Hypothalamus (tissue), 51 donors: Measurements from ENCODE around the gene TSPAN6.
A peak's percentile ranks its signal among the peaks of the same experiment; 100 is the strongest.

ENCODE experiments used
- DNase-seq, 51 donors: peaks; one replicate each; lab custom pipeline; 2025; lab: John Stamatoyannopoulos, UW

The TSPAN6 gene

DNA sequence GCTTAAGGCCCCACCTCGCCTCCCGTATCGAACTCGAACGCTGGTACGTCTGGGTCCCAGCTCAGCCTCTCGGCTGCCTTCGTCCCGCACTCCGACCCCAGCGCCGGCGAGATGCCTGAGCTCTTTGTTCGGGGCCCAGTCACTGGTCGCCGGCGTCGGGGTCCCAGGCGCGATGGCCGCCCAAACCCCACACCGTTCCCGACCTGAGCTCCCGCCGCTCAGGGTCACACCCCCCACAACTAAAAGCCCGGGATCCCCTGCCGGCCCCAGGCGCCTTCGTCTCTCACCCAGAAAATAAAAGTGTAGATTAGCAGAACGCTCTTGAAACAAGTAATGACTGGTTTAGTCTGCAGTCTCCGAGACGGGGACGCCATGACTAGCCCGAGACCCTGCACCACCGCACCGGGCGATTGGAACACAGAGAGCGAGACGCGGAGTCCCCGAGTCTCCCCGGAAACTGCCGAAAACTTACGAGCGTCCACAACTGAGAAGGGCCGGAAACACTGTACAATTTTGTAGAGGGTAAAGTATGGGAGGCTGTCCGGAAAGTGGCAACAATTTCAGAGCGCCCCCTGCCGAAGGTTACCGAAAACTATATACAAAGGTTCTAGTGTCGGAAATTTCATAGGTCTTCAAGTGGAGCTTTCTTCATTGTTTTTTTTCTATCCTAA, at the start of gene TSPAN6:
Gene TSPAN6 (minus strand): TSS at position 486 of the 671 bp plus-strand sequence. CDS start 112 bp downstream, at position 374.
- DNase-seq, result peak in 49 of 51 donors; percentile 0 to 65 (median 30)

GRCh38 chrX:100685997-100686305, 49.3 kb upstream of the TSPAN6 start:
- DNase-seq, result no peak

GRCh38 chrX:100685284-100685996, 48.8 kb upstream of the TSPAN6 start:
- peak in 43 of 51 donors; percentile 0 to 71 (median 13) for DNase-seq

DNA sequence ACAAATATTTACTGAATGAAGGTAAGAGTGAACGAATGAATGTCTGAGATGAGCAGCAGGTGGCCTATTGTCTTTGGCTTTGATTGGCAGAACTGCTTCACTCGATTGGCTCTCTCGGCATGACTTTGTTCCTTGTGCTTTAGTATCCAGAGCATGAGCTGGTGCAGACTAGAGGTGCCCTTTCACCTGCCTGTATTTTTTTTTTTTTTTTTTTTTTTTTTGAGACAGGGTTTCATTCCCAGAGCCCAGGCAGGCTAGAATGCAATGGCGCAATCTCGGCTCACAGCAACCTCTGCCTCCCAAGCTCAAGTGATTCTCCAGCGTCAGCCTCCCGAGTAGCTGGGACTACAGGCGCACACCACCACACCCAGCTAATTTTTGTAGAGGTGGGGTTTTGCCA, 46.3 kb upstream of the TSPAN6 start:
- DNase-seq, result no peak

DNA sequence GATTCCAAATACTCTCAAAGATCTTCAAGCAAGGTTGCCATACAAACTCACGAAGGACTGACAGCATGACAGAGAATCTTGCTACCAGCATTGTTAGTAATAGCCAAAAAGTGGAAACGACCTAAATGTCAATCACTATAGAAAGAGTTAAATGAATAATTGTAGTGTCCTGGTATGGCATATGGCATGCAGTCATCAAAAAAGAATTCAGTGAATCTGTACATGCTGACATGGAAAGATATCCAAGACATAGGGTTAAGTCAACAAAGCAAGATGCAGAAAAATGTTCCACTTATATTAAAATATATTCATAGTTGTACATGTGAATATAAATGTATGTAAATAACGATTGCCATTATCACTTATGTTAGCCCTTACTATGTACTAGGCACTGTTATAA, 45.0 kb upstream of the TSPAN6 start:
- no peak for DNase-seq

DNA sequence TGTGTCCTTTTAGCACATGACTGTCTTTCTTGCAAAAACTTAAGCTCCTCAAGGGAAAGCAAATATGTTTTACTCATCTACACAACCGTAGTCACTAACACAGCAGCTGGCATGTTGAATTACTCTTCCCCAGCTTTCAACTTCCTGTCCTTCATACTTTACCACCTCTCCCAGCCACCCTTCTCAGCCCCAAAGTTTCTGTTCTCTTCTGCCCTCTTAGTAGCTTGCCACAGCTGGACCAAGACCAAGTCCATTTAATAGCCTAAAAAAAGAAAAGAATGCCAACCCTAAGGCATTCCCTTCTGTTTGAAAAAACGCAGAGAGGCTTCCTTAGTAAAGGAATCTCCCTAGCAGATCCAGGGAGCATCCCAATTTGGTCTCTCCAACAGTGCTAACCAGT, 44.1 kb upstream of the TSPAN6 start:
- DNase-seq, result no peak

GRCh38 chrX:100677611-100678181, 41.1 kb upstream of the TSPAN6 start:
- DNase-seq, result no peak

DNA sequence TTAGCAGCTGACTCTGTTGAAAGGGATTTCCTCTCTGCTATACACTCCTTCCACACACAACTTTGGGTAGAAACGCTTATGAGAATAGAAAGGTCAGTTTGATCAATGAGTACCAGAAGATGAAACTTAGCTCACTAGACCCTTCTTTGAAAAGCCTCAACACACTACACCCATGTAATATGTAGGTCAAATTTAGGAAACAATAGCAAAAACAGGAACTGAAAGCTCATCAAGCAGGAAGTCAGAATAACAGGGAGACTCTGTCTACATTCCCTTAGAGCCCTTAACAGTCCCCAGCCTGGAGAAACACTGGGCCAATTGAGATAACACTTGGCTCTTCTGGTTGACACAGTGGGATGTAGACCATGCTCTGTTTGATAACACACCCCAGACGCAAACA, 38.1 kb upstream of the TSPAN6 start:
- no peak for DNase-seq

- no peak for DNase-seq
These were observed 36.9 kb upstream of the TSPAN6 start for GRCh38 chrX:100673397-100673953.

- no peak for DNase-seq
These were observed 36.4 kb upstream of the TSPAN6 start for GRCh38 chrX:100672966-100673365.

DNA sequence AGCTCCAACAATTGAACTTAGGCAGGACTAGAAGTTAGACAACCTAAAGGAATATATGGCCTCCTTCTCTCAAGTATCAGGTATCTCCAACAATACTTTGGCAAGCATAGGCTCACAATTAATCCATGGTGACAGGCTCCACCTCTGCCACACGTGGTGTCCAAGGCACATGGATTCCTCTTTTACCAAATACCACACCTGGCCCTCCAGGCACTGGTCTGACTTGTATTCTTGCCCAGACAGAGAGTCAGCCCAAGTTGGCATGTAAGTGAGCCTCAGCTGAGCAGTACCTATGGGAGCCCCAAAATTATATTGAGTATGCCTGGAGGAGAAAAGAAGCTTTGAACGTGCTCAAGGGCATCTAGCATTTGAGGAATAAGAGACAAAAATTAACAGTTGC, 27.0 kb upstream of the TSPAN6 start:
- no peak for DNase-seq

DNA sequence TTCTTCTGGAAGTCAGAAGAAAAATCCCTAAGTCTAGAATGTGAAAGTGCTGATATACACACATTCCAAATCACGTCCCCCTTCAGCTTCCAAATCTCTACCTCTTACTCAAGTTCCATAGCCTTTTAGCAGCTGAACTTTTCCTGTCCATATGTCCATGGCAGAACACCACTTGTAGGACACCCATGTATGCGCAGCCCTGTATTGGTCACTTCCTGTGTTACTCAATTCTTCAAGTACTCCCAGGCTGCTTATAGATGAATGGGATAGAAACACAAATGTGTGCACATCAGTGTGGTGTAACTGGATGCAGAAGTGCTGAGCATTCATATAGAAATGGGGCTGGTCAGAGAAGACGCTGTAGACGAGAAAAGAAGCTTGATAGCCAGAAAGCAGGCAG, 26.2 kb upstream of the TSPAN6 start:
- DNase-seq, result no peak

GRCh38 chrX:100662170-100662569, 25.6 kb upstream of the TSPAN6 start:
- no peak for DNase-seq

GRCh38 chrX:100659431-100660137, 23.0 kb upstream of the TSPAN6 start:
- no peak for DNase-seq

DNA sequence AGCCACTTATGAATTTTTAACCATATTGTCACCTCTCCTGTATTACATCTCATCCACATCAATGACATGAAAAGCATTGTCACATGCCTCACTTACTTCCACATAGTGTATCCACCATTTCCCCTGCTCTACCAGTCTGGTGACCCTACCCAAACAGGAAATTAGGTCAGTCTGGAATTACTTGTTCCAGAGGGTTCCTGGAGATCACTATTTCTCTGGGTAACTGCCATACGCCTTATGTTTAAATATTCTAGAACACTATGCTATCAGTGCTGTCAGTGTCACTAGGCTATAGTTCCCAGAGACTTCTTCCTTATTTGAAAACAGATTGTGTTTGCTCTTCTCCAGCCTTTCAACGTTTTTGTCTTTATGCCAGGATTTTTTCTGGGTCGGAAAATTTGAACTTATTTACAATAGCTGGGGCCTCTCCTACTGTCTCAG, 22.4 kb upstream of the TSPAN6 start:
- no peak for DNase-seq

GRCh38 chrX:100654261-100654660, 17.7 kb upstream of the TSPAN6 start:
- DNase-seq, result no peak

GRCh38 chrX:100652266-100652665, 15.7 kb upstream of the TSPAN6 start:
- no peak for DNase-seq

- DNase-seq, result no peak
These were observed 14.2 kb upstream of the TSPAN6 start for GRCh38 chrX:100650841-100651240.

GRCh38 chrX:100649550-100650356, 13.1 kb upstream of the TSPAN6 start:
- peak in 3 of 51 donors; percentile 0 to 1 (median 0) for DNase-seq
